Hypothalamus (tissue), 51 donors: ENCODE results near the gene MYT1.

Experiments
- DNase-seq, 51 donors: peaks; one replicate each; lab custom pipeline; 2025; lab: John Stamatoyannopoulos, UW

The MYT1 gene

GRCh38 chr20:64188682-64189529 is 24.7 kb downstream of the MYT1 start:
- peak in 16 of 51 donors; percentile 3 to 53 (median 32) for DNase-seq

- no peak for DNase-seq
Observed at GRCh38 chr20:64189530-64189966, 25.3 kb downstream of the MYT1 start.

GRCh38 chr20:64189986-64190385 is 25.7 kb downstream of the MYT1 start:
- no peak for DNase-seq

GRCh38 chr20:64191002-64191401 is 26.8 kb downstream of the MYT1 start:
- DNase-seq = no peak

- DNase-seq = no peak
Observed at GRCh38 chr20:64192406-64192805, 28.2 kb downstream of the MYT1 start.

GRCh38 chr20:64193058-64193457 is 28.8 kb downstream of the MYT1 start:
- DNase-seq = no peak

GRCh38 chr20:64194269-64194668 is 30.0 kb downstream of the MYT1 start:
- no peak for DNase-seq

- DNase-seq = no peak
Observed at GRCh38 chr20:64196309-64196708, 32.1 kb downstream of the MYT1 start.

GRCh38 chr20:64196847-64197306 is 32.6 kb downstream of the MYT1 start:
- DNase-seq = peak in 1 of 51 donors; percentile 19

GRCh38 chr20:64198347-64198746 is 34.1 kb downstream of the MYT1 start:
- no peak for DNase-seq

- DNase-seq = no peak
Observed at GRCh38 chr20:64199395-64199794, 35.1 kb downstream of the MYT1 start.

- no peak for DNase-seq
Observed at GRCh38 chr20:64200740-64201139, 36.5 kb downstream of the MYT1 start.

- no peak for DNase-seq
Observed at GRCh38 chr20:64201653-64202052, 37.4 kb downstream of the MYT1 start.

- no peak for DNase-seq
Observed at GRCh38 chr20:64203037-64203777, 39.0 kb downstream of the MYT1 start.

- DNase-seq = peak in 26 of 51 donors; percentile 14 to 65 (median 36)
Observed at GRCh38 chr20:64205611-64206026, 41.4 kb downstream of the MYT1 start.

- DNase-seq = no peak
Observed at GRCh38 chr20:64206614-64207013, 42.4 kb downstream of the MYT1 start.

GRCh38 chr20:64207641-64208590 is 43.7 kb downstream of the MYT1 start:
- DNase-seq = no peak

GRCh38 chr20:64209148-64209547 is 44.9 kb downstream of the MYT1 start:
- no peak for DNase-seq

GRCh38 chr20:64210656-64211369 is 46.6 kb downstream of the MYT1 start:
- DNase-seq = no peak
